GM18507 (cell line): ENCODE results near the gene DHH.

Experiments used
- DNase-seq: peaks from one replicate; pipeline ENCODE4 v3.0.0; 2011; ENCODE audit warnings: low read depth; ENCODE audit not compliant: insufficient read length; ENCODE audit errors: extremely low spot score
- FAIRE-seq: peaks from 2 replicates; lab custom pipeline; 2011; peaks lifted over from hg19 to GRCh38; lab: Jason Lieb, UNC

DHH gene

GRCh38 chr12:49110464-49111155 is 16.0 kb upstream of the DHH start, which contains the start of gene LMBR1L:
Gene LMBR1L, minus strand, starts transcription at chr12:49110847. Its CDS starts 292 bp downstream, at chr12:49110555.
- peak; percentile 98 for FAIRE-seq
- DNase-seq = peak; percentile 98

- FAIRE-seq (no peak), DNase-seq (no peak)
These were observed 15.3 kb upstream of the DHH start for GRCh38 chr12:49109641-49110463.

- FAIRE-seq = no peak
These were observed 14.4 kb upstream of the DHH start for GRCh38 chr12:49108958-49109404.

GRCh38 chr12:49105504-49106084 is 11.0 kb upstream of the DHH start:
- FAIRE-seq = no peak

More at GRCh38 chr12:49108958-49109404, 14.4 kb upstream of the DHH start:
- DNase-seq = no peak

GRCh38 chr12:49104822-49105221 is 10.2 kb upstream of the DHH start:
- FAIRE-seq (no peak), DNase-seq (no peak)

More at GRCh38 chr12:49105504-49106084, 11.0 kb upstream of the DHH start:
- DNase-seq = no peak

- DNase-seq = no peak
- FAIRE-seq = no peak
These were observed 5.8 kb upstream of the DHH start for GRCh38 chr12:49100380-49100779.

GRCh38 chr12:49098703-49099102 is 4.1 kb upstream of the DHH start:
- no peak for FAIRE-seq

GRCh38 chr12:49098035-49098451 is 3.4 kb upstream of the DHH start:
- DNase-seq (peak; percentile 48), FAIRE-seq (peak; percentile 84)

More at GRCh38 chr12:49098703-49099102, 4.1 kb upstream of the DHH start:
- no peak for DNase-seq

GRCh38 chr12:49097381-49097780 is 2.8 kb upstream of the DHH start:
- no peak for DNase-seq
- no peak for FAIRE-seq

GRCh38 chr12:49094975-49095365 is 369 bp upstream of the DHH start:
- FAIRE-seq (no peak), DNase-seq (no peak)

GRCh38 chr12:49093792-49094159 is 825 bp downstream of the DHH start:
- DNase-seq = no peak
- no peak for FAIRE-seq

- FAIRE-seq (no peak), DNase-seq (no peak)
These were observed 1.7 kb downstream of the DHH start for GRCh38 chr12:49092816-49093406.

- FAIRE-seq (peak; percentile 67), DNase-seq (peak; percentile 59)
These were observed 2.4 kb downstream of the DHH start for GRCh38 chr12:49092086-49092815.

GRCh38 chr12:49091836-49092085 is 2.8 kb downstream of the DHH start:
- no peak for FAIRE-seq
- no peak for DNase-seq

GRCh38 chr12:49091056-49091835 is 3.4 kb downstream of the DHH start:
- no peak for DNase-seq
- no peak for FAIRE-seq

- DNase-seq (no peak), FAIRE-seq (no peak)
These were observed 4.5 kb downstream of the DHH start for GRCh38 chr12:49089821-49090773.

GRCh38 chr12:49088932-49089330 is 5.7 kb downstream of the DHH start:
- FAIRE-seq = no peak
- no peak for DNase-seq
